Measurements from ENCODE around the gene KIAA1328. TPM values are rescaled to one million over a fixed set of nuclear protein-coding genes. Genes with fewer than 3 reads are reported as not detected.
"Not testable (repeated sequence)": the region's sequence is repeated elsewhere in the genome, so short reads cannot be mapped to it uniquely, and the experiment has no call there.

The KIAA1328 gene
- total RNA-seq, 4 donors from 2014 or later: 2.3 to 18.7 (median 5.8) TPM

- intact Hi-C loops (cut with DNase I): no loop called here
- Histone ChIP-seq H3K4me1 (peaks cover 3 to 35% (median 9%) of the 10 kb centered on the region in 3 donors), H3K4me3 (no peak overlapping the region), H3K27ac (peak overlapping the region in 3 of 4 donors; percentile 43 to 77 (median 61)), H3K36me3 (peaks cover 0 to 79% (median 0%) of the 10 kb centered on the region in 3 donors), H3K27me3 (no peaks in the 10 kb centered on the region), H3K9me3 (no peaks in the 10 kb centered on the region)
- 71 to 91% methylated on average over 4 of the region's 4 CpGs for WGBS, 2 donors
- no peak for DNase-seq
- TF ChIP-seq CTCF (IDR thresholded peaks at IDR 0.05): no peak
- TF ChIP-seq POLR2A (IDR thresholded peaks at IDR 0.05): no peak
These were observed 15.7 kb upstream of the KIAA1328 start for GRCh38 chr18:36813101-36813775.

DNA sequence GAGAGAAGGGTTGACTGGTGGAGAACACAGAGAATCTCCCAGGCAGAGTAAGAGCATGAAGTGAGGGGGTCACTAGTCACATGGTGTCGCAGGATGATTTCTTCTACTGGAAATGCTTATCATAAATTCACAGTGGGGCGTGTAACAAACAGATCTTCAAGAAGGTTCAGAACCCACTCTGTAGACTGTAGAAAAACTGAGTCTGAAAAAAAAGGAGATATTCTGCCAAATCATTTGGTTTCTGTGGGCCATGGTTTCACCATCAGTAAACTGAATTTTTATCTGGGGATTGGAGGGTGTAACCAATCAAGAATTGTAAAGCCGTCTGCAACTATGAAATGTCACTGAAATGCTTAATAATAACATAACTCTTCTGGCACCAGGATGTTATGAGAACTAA is 15.1 kb upstream of the KIAA1328 start:
- no peak for TF ChIP-seq POLR2A (IDR thresholded peaks at IDR 0.05)
- no peak for DNase-seq
- Histone ChIP-seq H3K9me3 (no peaks in the 10 kb centered on the region), H3K27me3 (no peaks in the 10 kb centered on the region), H3K27ac (peak overlapping the region in 3 of 4 donors; percentile 43 to 77 (median 61)), H3K4me3 (no peak overlapping the region), H3K36me3 (peaks cover 0 to 83% (median 0%) of the 10 kb centered on the region in 3 donors), H3K4me1 (peaks cover 3 to 35% (median 9%) of the 10 kb centered on the region in 3 donors)
- WGBS, 2 donors: 87 to 92% methylated on average over 3 of the region's 3 CpGs
- intact Hi-C loops (cut with DNase I): no loop called here

- 0 to 55% methylated on average over 1 of the region's 1 CpG for WGBS, 2 donors
- Histone ChIP-seq H3K9me3 (no peaks in the 10 kb centered on the region), H3K27me3 (no peaks in the 10 kb centered on the region), H3K36me3 (peaks cover 0 to 85% (median 0%) of the 10 kb centered on the region in 3 donors), H3K27ac (no peak overlapping the region), H3K4me1 (peaks cover 0 to 30% (median 9%) of the 10 kb centered on the region in 3 donors), H3K4me3 (no peak overlapping the region)
- intact Hi-C loops (cut with DNase I): no loop called here
- DNase-seq: no peak
- TF ChIP-seq CTCF (IDR thresholded peaks at IDR 0.05): no peak
- TF ChIP-seq POLR2A (IDR thresholded peaks at IDR 0.05): no peak
These were observed 13.9 kb upstream of the KIAA1328 start for GRCh38 chr18:36814994-36815393.

- H3K27ac ChIP-seq; H3K9me3 ChIP-seq; H3K27me3 ChIP-seq; DNase-seq; intact Hi-C loops (cut with DNase I); H3K4me3 ChIP-seq: not testable (repeated sequence)
- Histone ChIP-seq H3K4me1 (peaks cover 0 to 25% (median 5%) of the 10 kb centered on the region in 3 donors), H3K36me3 (peaks cover 0 to 79% (median 0%) of the 10 kb centered on the region in 3 donors)
These were observed 12.8 kb upstream of the KIAA1328 start for GRCh38 chr18:36816096-36816495.

DNA sequence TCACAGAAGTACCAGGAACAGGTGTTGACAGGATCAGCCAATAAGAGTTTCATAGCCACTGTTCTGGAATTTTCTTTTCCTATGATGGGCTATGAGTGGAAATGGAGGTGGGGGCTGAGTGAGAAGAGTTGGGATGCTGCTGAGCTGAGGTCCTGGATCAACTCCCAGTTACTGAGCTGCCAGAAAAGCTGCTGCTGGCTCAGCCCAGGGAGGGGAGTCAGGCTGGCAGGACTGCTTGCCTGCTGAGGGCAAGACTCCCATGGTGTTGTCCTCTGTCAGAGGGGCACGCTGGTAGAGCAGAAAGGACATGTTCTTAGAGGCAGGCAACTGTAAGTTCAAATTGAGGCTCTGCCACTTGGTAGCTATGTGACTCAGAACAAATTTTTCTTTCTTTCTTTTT is 11.9 kb upstream of the KIAA1328 start:
- no peaks in the 10 kb centered on the region for H3K27me3 ChIP-seq
- no peak for DNase-seq
- peaks cover 0 to 17% (median 5%) of the 10 kb centered on the region in 3 donors for H3K4me1 ChIP-seq
- no peak overlapping the region for H3K27ac ChIP-seq
- 90 to 100% methylated on average over 1 of the region's 1 CpG for WGBS, 2 donors
- intact Hi-C loops (cut with DNase I): no loop called here
- no peak overlapping the region for H3K4me3 ChIP-seq
- H3K9me3 ChIP-seq: no peaks in the 10 kb centered on the region
- TF ChIP-seq CTCF (IDR thresholded peaks at IDR 0.05) (no peak), POLR2A (IDR thresholded peaks at IDR 0.05) (no peak)
- peaks cover 0 to 70% (median 0%) of the 10 kb centered on the region in 3 donors for H3K36me3 ChIP-seq

DNA sequence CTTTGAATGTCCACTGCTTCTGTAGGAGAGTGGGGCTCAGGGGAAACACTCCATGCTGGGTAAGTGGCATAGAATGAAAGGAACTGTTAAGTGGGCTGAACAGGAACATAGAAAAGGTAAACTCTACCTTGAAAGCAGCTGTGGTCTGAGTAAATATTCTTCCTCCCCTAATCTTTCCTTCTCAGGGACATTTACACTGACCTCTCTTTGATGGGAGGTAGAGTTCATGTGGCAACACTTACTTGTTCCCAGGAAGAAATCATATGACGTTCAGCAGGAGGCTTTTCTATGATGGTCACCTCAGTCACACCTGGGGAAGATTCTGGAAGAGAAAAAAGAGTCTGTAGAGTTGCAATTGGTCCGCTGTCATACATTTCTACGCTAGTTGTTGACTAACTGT is 10.3 kb upstream of the KIAA1328 start:
- H3K4me3 ChIP-seq: no peak overlapping the region
- peaks cover 0 to 12% (median 0%) of the 10 kb centered on the region in 3 donors for H3K4me1 ChIP-seq
- TF ChIP-seq POLR2A (IDR thresholded peaks at IDR 0.05) (no peak), CTCF (IDR thresholded peaks at IDR 0.05) (no peak)
- intact Hi-C loops (cut with DNase I): no loop called here
- DNase-seq: no peak
- no peaks in the 10 kb centered on the region for H3K27me3 ChIP-seq
- no peak overlapping the region for H3K27ac ChIP-seq
- 92 to 95% methylated on average over 3 of the region's 3 CpGs for WGBS, 2 donors
- peaks cover 0 to 66% (median 0%) of the 10 kb centered on the region in 3 donors for H3K36me3 ChIP-seq
- no peaks in the 10 kb centered on the region for H3K9me3 ChIP-seq

Data from esophagus squamous epithelium (tissue), 5 donors.